ENCODE data around the gene PDZD8. TPM values are rescaled to one million over a fixed set of nuclear protein-coding genes. Genes with fewer than 3 reads are reported as not detected.

The PDZD8 gene
- total RNA-seq: 17.9 and 18.0 TPM in 2 replicates

GRCh38 chr10:117375360-117376178 is at the start of gene PDZD8:
PDZD8 (minus strand) TSS chr10:117375440; CDS start chr10:117375227, 213 bp downstream.

DNA sequence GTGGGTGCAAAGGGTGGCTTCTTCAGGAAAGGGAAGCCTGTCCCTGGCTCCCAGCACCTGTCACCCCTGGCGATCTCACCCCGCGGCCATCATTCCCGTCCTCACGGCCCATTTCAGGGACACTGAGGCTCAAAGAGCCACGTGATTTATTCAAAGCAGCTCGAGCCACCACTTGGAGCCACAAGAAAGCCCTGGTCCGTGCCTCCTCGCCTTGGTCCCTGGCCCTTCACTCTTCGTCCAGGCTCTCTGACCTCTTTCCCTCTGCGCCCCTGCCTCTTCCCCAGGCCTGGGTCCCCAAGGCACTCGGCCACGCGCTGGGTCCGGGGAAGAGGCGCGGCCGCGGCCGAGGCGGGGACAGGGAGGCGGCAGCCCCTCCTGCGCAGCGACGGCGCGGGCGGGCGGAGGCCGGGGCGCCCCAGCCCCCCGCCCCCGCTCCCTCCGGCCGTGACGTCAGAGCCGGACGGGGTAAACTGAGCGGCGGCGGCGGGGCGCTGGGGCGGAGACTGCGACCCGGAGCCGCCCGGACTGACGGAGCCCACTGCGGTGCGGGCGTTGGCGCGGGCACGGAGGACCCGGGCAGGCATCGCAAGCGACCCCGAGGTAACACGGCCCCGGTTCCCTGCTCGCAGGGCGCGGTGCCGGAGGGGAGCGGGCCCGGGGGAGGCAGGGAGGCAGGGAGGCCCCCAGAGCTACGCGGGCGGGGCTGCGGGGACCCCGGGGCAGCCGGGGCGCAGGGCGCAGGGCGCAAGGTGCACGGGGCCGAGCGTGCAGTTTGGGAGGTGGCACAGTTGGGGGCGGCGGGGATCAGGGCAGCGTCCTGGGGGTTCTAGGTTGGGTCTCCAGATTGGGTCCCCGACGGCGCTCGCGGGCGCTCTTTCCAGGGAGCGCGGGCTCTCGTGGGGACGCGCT is 134.4 kb downstream of the PDZD8 start, which contains the start of gene SLC18A2:
Gene SLC18A2, plus strand, starts transcription at position 494 of the 909 bp plus-strand sequence. CDS start 580 bp downstream, outside the sequence.

Other genes starting within 250 kb of the PDZD8 start
- gene VAX1, start 237.2 kb downstream of the PDZD8 start, total RNA-seq: not detected in 2 replicates
- gene KCNK18, start 178.0 kb downstream of the PDZD8 start, total RNA-seq: not detected in 2 replicates
- gene SLC18A2, start 134.3 kb downstream of the PDZD8 start, total RNA-seq: under 0.01 TPM in 2 replicates
- gene EMX2, start 167.3 kb upstream of the PDZD8 start, total RNA-seq: not detected in 2 replicates

Data from smooth muscle cell of trachea (primary cell).